Endothelial cell of hepatic sinusoid (primary cell): ENCODE results near the gene UBE4A.

ENCODE experiments used
- in situ Hi-C: cut with HindIII; loops from 2 replicates; pipeline ENCODE4 v1.10.0; 2017; ENCODE audit warnings: low sequenced_read_pairs

The UBE4A gene

GRCh38 chr11:118341815-118342489 lies 17.4 kb upstream of the UBE4A start:
- in situ Hi-C loops: no loop called here

DNA sequence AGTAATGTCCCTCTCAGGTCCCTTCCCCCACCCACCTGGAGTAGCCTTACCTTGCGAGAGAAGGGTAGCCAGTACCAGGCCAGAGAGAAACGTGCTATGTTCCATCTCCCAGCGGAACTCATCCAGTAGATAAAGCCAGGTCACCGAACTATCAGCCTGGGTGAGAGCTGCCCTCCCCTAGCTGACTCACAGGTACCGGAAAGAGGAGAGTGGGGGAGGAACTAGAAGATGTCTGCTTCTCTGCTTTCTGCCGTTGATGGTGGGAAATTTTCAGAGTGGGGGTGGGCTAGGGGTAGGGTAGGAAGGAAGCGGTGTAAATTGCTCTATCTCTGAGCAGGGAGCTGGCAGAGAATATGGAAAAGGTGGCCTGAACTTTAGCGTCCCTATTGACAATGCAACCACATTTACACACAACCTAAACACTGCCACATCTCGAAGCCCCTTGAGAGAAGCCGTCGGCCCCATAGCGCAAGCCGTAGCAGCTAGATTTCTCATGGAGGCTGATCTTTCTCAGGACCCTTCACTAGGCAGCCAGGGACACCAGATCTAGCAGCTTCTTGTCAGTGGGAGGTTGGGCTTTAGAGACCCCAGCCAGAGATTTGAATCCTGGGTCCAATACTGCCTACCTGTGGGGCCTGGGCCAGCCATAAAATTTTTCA lies 16.8 kb upstream of the UBE4A start, which contains the start of gene CD3D:
TSS of gene CD3D (minus strand) at position 203 of the 659 bp plus-strand sequence. CDS start at position 105, 98 bp downstream.
- in situ Hi-C loops: no loop called here

- in situ Hi-C loops: no loop called here
Measured at GRCh38 chr11:118343248-118343647, 16.2 kb upstream of the UBE4A start.

- in situ Hi-C loops: no loop called here
Measured at GRCh38 chr11:118343981-118344515, 15.4 kb upstream of the UBE4A start, which contains the start of gene CD3G. TSS of gene CD3G (plus strand) at chr11:118344344. CDS start at chr11:118344424, 80 bp downstream.

GRCh38 chr11:118349475-118349874 lies 9.9 kb upstream of the UBE4A start:
- in situ Hi-C loops: no loop called here

DNA sequence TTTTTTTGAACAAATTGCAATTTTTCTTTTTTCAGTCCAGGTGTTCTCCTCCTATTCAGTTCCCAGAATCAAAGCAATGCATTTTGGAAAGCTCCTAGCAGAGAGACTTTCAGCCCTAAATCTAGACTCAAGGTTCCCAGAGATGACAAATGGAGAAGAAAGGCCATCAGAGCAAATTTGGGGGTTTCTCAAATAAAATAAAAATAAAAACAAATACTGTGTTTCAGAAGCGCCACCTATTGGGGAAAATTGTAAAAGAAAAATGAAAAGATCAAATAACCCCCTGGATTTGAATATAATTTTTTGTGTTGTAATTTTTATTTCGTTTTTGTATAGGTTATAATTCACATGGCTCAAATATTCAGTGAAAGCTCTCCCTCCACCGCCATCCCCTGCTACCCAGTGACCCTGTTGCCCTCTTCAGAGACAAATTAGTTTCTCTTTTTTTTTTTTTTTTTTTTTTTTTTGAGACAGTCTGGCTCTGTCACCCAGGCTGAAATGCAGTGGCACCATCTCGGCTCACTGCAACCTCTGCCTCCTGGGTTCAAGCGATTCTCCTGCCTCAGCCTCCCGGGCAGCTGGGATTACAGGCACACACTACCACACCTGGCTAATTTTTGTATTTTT lies 6.2 kb upstream of the UBE4A start:
- in situ Hi-C loops: no loop called here

DNA sequence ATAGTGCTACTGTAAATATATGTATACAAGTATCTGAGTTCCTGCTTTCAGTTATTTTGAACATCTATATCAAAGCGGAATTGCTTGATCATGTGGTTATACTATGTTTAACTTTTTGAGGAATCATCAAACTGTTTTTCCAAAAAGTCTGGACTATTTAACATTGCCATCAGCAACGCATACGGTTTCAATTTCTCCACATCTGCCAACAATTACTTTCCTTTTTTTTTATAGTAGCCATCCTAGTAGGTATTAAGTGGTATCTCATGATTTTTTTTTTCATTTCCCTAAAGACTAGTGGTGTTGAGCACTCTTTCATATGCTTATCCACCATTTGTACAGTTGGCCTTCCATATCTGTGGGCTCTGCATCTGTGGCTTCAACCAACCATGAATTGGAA lies 1.3 kb upstream of the UBE4A start:
- in situ Hi-C loops: no loop called here

GRCh38 chr11:118364956-118365615 lies 5.7 kb downstream of the UBE4A start:
- in situ Hi-C loops: loop anchor here (5.0 kb wide), 1 partner anchor 88 kb away; no protein-coding TSS in a partner anchor

GRCh38 chr11:118366287-118366686 lies 6.9 kb downstream of the UBE4A start:
- in situ Hi-C loops: no loop called here

GRCh38 chr11:118370774-118371173 lies 11.4 kb downstream of the UBE4A start:
- in situ Hi-C loops: no loop called here

GRCh38 chr11:118373263-118373662 lies 13.9 kb downstream of the UBE4A start:
- in situ Hi-C loops: no loop called here

DNA sequence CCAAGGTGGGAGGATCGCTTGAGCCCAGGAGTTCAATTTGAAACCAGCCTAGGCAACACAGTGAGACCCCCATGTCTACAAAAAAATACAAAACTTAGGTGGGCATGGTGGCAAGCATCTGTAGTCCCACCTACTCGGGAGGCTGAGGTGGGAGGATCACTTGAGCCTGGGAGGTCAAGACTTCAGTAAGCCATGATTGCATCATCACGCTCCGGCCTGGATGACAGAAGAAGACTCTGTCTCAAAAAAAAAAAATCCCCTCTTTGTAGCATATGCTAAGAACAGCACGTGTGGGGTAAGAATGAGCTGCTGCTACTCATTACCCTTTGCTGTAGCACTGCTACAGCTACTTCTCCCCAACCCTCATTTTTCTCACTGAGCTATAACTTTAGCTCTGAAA lies 14.5 kb downstream of the UBE4A start:
- in situ Hi-C loops: no loop called here

GRCh38 chr11:118374729-118375128 lies 15.3 kb downstream of the UBE4A start:
- in situ Hi-C loops: no loop called here

- in situ Hi-C loops: no loop called here
Measured at GRCh38 chr11:118375978-118376377, 16.6 kb downstream of the UBE4A start.

DNA sequence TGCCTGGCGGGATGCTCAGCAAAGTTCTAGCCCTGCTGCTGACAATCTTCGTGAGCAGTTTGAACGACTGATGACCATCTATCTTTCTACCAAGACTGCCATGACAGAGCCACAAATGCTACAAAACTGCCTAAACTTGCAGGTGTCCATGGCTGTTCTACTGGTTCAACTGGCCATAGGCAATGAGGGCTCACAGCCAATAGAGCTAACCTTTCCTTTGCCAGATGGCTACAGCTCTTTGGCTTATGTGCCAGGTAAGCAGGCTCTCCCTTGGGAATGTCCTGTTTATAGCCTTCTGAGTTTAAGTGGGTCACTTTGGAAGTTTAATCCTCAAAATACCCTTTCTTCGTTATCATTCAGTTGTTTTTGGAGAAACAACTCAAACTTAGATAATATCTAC lies 20.1 kb downstream of the UBE4A start:
- in situ Hi-C loops: no loop called here

DNA sequence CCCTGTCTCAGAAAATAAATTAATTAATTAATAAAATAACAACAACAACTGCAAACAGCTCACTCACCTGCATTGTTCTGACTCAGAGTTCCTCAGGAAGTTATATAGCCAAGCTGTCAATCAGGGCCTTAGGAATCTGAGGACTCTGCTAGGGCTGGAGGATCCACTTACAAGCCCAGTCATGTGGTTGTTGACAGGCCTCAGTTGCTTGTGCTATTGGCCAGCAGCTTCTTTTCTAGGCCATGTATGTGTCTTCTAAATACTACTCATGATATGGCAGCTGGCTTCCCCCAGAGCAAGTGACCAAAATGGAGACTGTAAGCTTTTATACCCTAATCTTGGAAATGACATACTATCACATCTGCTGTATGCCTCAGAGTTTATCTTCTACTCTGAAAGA lies 21.2 kb downstream of the UBE4A start:
- in situ Hi-C loops: loop anchor here (5.0 kb wide), 3 partner anchors 47 to 112 kb away; no protein-coding TSS in a partner anchor

DNA sequence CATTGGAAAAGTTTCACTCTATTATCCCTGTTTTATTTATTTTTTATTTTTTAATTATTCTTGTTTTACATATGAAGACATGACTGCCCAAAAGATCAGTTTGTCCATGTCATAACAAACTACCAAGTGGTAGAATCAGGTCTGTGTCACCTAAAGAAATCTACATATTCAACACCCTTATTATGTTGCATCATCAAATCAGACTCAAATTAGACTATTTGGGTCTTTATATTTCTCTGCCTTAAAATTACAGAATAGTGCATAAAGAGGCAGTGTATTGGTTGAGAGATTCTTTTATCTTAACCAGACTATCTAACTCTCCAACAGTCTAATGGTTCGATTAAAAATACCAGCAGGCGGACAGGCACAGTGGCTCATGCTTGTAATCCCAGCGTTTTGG lies 23.6 kb downstream of the UBE4A start:
- in situ Hi-C loops: loop anchor here (5.0 kb wide), 3 partner anchors 44 to 109 kb away; no protein-coding TSS in a partner anchor

GRCh38 chr11:118383657-118384056 lies 24.3 kb downstream of the UBE4A start:
- in situ Hi-C loops: loop anchor here (5.0 kb wide), 3 partner anchors 44 to 109 kb away; no protein-coding TSS in a partner anchor

- in situ Hi-C loops: no loop called here
Measured at GRCh38 chr11:118396097-118396501, 36.7 kb downstream of the UBE4A start.

DNA sequence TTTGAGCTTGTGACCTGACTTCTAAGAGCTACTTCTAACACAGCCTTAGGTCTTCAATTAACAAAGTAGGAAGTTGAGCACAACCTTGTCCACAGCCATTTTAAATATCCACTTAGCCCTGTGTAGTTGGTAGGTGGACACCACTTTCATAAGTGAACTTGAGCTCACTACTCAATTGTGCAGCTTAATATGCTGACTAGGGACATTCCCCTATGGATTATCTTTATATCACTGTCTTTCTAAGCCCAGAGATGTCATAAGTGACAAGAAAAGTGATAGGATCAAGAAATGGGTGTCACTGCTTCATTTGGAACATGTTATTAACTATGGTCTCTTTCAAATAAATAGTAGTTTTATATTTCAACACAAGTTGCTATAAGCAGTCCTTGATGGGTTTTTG lies 38.0 kb downstream of the UBE4A start:
- in situ Hi-C loops: no loop called here
